ENCODE results near the gene AASDHPPT. TPM values are rescaled to one million over a fixed set of nuclear protein-coding genes. Genes with fewer than 3 reads are reported as not detected.
A peak's percentile ranks its signal among the peaks of the same experiment; 100 is the strongest.

AASDHPPT gene, protein sequence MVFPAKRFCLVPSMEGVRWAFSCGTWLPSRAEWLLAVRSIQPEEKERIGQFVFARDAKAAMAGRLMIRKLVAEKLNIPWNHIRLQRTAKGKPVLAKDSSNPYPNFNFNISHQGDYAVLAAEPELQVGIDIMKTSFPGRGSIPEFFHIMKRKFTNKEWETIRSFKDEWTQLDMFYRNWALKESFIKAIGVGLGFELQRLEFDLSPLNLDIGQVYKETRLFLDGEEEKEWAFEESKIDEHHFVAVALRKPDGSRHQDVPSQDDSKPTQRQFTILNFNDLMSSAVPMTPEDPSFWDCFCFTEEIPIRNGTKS
- total RNA-seq, result 10 to 100 TPM in 2 of 4 donors, 1 to 10 TPM in 2; 3.4 to 25.7 (median 14.9) TPM

DNA sequence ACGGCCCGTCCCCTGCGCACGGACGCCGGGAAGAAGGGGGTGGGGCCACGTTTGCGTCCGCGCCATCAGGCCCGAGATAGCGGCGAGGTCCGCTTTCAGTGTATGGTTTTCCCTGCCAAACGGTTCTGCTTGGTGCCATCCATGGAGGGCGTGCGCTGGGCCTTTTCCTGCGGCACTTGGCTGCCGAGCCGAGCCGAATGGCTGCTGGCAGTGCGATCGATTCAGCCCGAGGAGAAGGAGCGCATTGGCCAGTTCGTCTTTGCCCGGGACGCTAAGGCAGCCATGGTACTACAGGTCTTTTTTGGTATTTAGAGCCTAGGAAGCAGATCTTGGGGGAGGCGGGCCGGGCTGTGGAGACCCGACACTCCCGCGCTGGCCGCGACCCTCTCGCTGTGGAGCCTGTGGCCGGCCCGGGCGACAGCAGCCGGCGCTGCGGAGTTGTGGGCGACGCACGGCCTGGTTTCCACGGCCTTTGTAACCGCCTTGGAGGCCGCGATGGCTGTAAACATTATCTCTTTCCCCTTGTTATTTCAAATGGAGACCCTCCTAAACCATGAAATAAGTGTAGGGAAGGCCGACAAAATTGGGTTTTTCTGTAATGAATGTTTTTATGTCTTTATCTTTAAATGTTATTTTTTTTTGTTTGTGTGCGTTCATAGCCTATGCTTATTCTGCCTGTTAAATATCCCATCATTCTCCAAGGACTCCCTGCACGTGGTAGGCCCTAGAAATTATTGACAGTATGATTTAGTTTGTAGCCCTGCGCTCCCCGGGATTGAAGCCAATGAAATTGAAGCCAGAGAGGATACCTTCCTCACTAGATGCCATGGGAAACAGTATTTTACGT lies at the start of gene AASDHPPT:
TSS of gene AASDHPPT (plus strand) at position 54 of the 847 bp plus-strand sequence. CDS start at position 103, 49 bp downstream.
- Histone ChIP-seq H3K4me3 (peak within 1 kb of the TSS; percentile 59 to 91 (median 70)), H3K36me3 (peaks cover 0 to 20% (median 1%) of the 10 kb centered on the region in 4 donors), H3K27me3 (no peaks in the 10 kb centered on the region), H3K9me3 (no peaks in the 10 kb centered on the region), H3K4me1 (peaks cover 0 to 54% (median 20%) of the 10 kb centered on the region in 4 donors), H3K27ac (peak within 1 kb of the TSS; percentile 89 to 98 (median 94))
- DNase-seq, result no peak
- intact Hi-C loops (cut with DNase I; ENCODE audit: low total_unique reads), result no loop called here
- 1% methylated on average over 10 to 43 of the region's 55 CpGs for WGBS, 2 donors (ENCODE audit: low coverage in 1 of 2)
- peak in 1 of 3 donors; percentile 74 for TF ChIP-seq POLR2AphosphoS5 (IDR thresholded peaks at IDR 0.05)
- TF ChIP-seq, protein P1, sequence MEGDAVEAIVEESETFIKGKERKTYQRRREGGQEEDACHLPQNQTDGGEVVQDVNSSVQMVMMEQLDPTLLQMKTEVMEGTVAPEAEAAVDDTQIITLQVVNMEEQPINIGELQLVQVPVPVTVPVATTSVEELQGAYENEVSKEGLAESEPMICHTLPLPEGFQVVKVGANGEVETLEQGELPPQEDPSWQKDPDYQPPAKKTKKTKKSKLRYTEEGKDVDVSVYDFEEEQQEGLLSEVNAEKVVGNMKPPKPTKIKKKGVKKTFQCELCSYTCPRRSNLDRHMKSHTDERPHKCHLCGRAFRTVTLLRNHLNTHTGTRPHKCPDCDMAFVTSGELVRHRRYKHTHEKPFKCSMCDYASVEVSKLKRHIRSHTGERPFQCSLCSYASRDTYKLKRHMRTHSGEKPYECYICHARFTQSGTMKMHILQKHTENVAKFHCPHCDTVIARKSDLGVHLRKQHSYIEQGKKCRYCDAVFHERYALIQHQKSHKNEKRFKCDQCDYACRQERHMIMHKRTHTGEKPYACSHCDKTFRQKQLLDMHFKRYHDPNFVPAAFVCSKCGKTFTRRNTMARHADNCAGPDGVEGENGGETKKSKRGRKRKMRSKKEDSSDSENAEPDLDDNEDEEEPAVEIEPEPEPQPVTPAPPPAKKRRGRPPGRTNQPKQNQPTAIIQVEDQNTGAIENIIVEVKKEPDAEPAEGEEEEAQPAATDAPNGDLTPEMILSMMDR (IDR thresholded peaks at IDR 0.05), result no peak
- TF ChIP-seq POLR2A (IDR thresholded peaks at IDR 0.05), result peak; percentile 28
- TF ChIP-seq EP300 (IDR thresholded peaks at IDR 0.05; ENCODE audit: low read depth), result no peak
- in situ Hi-C loops (cut with MboI; ENCODE audit: low pct_ligation_motif_present in 1 of 4, low pct_unique_long_range_greater_than_20kb in 1 of 4, low sequenced_read_pairs in 3 of 4), result no loop called here

DNA sequence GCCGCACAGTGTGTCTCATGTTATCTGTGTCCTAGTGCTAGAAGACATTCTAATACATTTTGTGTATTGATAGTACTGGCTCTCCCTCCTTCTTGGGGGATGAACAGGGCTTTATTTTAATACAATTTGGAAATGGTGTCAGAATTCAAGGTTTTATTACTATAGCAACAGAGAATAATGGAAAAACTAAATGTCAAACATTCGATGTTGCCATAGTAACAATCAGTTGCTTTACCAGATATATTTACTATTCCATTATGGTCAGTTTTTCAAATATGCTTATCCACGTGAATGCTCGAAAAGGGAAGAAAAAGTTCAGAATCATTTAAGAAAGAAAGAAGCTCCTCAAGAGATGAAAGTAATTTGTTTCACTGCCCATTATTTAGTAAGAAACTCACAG lies 46.9 kb upstream of the AASDHPPT start:
- Histone ChIP-seq H3K27ac (no peak overlapping the region), H3K36me3 (no peaks in the 10 kb centered on the region), H3K9me3 (no peaks in the 10 kb centered on the region), H3K4me1 (no peaks in the 10 kb centered on the region), H3K4me3 (no peak overlapping the region), H3K27me3 (peaks cover 7% of the 10 kb centered on the region)
- WGBS, 2 donors (ENCODE audit: low coverage in 1 of 2), result 60 to 68% methylated on average over 4 of the region's 4 CpGs
- TF ChIP-seq POLR2A (IDR thresholded peaks at IDR 0.05), result no peak
- TF ChIP-seq EP300 (IDR thresholded peaks at IDR 0.05; ENCODE audit: low read depth), result no peak
- TF ChIP-seq, protein P1 (IDR thresholded peaks at IDR 0.05), result no peak
- TF ChIP-seq POLR2AphosphoS5 (IDR thresholded peaks at IDR 0.05), result no peak
- in situ Hi-C loops (cut with MboI; ENCODE audit: low pct_ligation_motif_present in 1 of 4, low pct_unique_long_range_greater_than_20kb in 1 of 4, low sequenced_read_pairs in 3 of 4) (no loop called here), intact Hi-C loops (cut with DNase I; ENCODE audit: low total_unique reads) (no loop called here)
- no peak for DNase-seq

DNA sequence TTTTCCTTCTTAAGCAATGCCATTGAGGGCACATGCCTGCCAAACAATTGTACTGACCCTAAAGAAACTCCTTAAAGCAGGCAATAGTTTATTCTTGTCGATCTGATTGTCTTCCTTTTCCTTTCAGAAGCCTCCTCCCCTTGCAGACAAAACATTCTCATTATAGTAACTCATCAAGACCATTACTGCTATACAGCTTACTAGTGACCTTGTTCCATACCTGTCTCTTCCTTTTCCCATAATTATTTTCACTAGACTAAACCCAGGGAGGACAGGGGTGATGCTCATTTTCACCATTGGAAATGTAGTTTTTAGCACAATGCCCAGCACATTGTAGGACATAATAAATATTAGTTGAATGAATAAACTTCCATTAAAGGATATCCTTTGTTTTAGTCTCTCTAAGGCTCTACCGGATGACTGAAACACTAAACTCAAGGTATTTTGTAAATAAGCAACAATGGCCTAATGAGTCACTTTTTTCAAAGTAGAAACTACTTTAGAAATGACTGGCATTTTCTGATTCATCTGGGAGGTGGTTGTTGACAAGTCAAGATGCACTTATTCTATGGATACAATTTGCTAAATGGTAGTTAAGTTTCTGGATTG lies 46.2 kb upstream of the AASDHPPT start:
- Histone ChIP-seq H3K27me3 (peaks cover 7% of the 10 kb centered on the region), H3K9me3 (no peaks in the 10 kb centered on the region), H3K36me3 (no peaks in the 10 kb centered on the region), H3K27ac (no peak overlapping the region), H3K4me1 (no peaks in the 10 kb centered on the region), H3K4me3 (no peak overlapping the region)
- TF ChIP-seq POLR2A (IDR thresholded peaks at IDR 0.05) (no peak), POLR2AphosphoS5 (IDR thresholded peaks at IDR 0.05) (no peak), EP300 (IDR thresholded peaks at IDR 0.05; ENCODE audit: low read depth) (no peak)
- TF ChIP-seq, protein P1 (IDR thresholded peaks at IDR 0.05), result no peak
- DNase-seq, result no peak
- intact Hi-C loops (cut with DNase I; ENCODE audit: low total_unique reads) (no loop called here), in situ Hi-C loops (cut with MboI; ENCODE audit: low pct_ligation_motif_present in 1 of 4, low pct_unique_long_range_greater_than_20kb in 1 of 4, low sequenced_read_pairs in 3 of 4) (no loop called here)
- 56 to 78% methylated on average over 1 to 2 of the region's 2 CpGs for WGBS, 2 donors (ENCODE audit: low coverage in 1 of 2)

DNA sequence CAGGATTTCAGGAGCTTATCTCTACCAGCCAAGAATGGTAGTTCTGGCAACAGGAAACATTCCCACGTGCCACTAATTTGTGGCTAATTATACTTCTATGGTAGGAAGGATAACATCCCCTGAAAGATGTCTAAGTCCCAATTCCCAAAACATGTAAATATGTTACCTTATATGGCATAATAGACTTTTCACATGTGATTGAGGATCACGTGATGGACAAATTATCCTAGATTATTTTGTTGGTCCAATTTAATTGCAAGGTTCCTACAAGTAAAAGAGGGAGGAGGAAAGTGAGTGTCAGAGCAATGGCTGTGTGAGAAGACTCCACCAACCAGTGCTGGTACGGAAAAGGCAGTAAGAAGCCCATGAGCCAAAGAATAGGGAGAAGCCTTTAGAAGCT lies 45.5 kb upstream of the AASDHPPT start:
- Histone ChIP-seq H3K27me3 (peaks cover 7% of the 10 kb centered on the region), H3K4me1 (no peaks in the 10 kb centered on the region), H3K36me3 (no peaks in the 10 kb centered on the region), H3K9me3 (no peaks in the 10 kb centered on the region), H3K27ac (no peak overlapping the region), H3K4me3 (no peak overlapping the region)
- intact Hi-C loops (cut with DNase I; ENCODE audit: low total_unique reads), result no loop called here
- in situ Hi-C loops (cut with MboI; ENCODE audit: low pct_ligation_motif_present in 1 of 4, low pct_unique_long_range_greater_than_20kb in 1 of 4, low sequenced_read_pairs in 3 of 4), result no loop called here
- no peak for DNase-seq
- TF ChIP-seq POLR2A (IDR thresholded peaks at IDR 0.05) (no peak), EP300 (IDR thresholded peaks at IDR 0.05; ENCODE audit: low read depth) (no peak), POLR2AphosphoS5 (IDR thresholded peaks at IDR 0.05) (no peak)
- TF ChIP-seq, protein P1 (IDR thresholded peaks at IDR 0.05), result no peak
- WGBS, 2 donors (ENCODE audit: low coverage in 1 of 2), result 76 to 78% methylated on average over 2 to 3 of the region's 3 CpGs
